SK-N-SH treated with all-trans-retinoic acid at 6 μM for 48 hours (cell line): ENCODE measurements around the gene PLA2G4B.

ENCODE experiments used
- CREB5 ChIP-seq: fragments of 250-450 bp; sonication (Bioruptor Pico); IDR thresholded peaks from 2 replicates; pipeline ENCODE4 v1.5.1; 2020; ENCODE audit warnings: low read depth, mild to moderate bottlenecking, moderate library complexity
- CSDC2 ChIP-seq: fragments of 250-450 bp; sonication (Bioruptor Pico); IDR thresholded peaks from 2 replicates; pipeline ENCODE4 v1.5.0; 2020; ENCODE audit warnings: mild to moderate bottlenecking, moderate library complexity
- POU6F1 ChIP-seq: fragments of 250-450 bp; sonication (Bioruptor Pico); IDR thresholded peaks from 2 replicates; pipeline ENCODE4 v1.8.0; 2021; ENCODE audit warnings: low read depth, mild to moderate bottlenecking, moderate library complexity, borderline replicate concordance
- PPARA ChIP-seq: fragments of 250-450 bp; sonication (Bioruptor Pico); IDR thresholded peaks from 2 replicates; pipeline ENCODE4 v1.5.0; 2020; ENCODE audit warnings: mild to moderate bottlenecking, borderline replicate concordance
- RARB ChIP-seq: fragments of 250-450 bp; sonication (Bioruptor Pico); IDR thresholded peaks from 2 replicates; pipeline ENCODE4 v1.8.0; 2021; ENCODE audit warnings: mild to moderate bottlenecking, moderate library complexity

DNA sequence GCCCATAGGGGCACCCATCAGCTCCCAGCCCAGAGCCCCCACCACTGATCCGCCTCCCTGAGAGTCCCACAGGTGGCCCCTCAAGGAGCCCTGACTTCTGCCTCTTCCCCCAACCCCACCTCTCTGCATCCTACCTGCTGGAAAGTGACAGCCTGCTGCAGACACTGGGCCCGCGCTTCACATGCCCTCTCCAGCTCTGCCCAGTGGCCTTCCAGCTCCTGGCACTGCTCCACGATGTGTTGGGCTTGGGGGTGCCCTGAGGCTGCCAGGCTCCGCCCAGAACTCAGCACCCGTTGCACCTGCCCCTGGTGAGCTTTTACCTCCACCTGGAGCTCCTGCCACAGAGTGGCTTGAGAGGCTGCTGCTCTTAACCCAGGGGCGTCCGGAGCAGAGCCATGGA, 35.1 kb downstream of the PLA2G4B start:
- TF ChIP-seq RARB (CRISPR knock-in tag) = no peak
- TF ChIP-seq PPARA (CRISPR knock-in tag) = no peak
- no peak for TF ChIP-seq CSDC2
- no peak for TF ChIP-seq CREB5 (CRISPR knock-in tag)
- no peak for TF ChIP-seq POU6F1 (CRISPR knock-in tag)
